GM21423 (cell line): Measurements from ENCODE around the gene ARHGAP15.

Source experiments
- ATAC-seq: cut with Tn5 transposase; IDR thresholded peaks from one replicate; pipeline ENCODE4 v1.9.1; 2021; ENCODE audit warnings: mild to moderate bottlenecking, moderate library complexity; ENCODE audit not compliant: unreplicated experiment

Gene ARHGAP15

DNA sequence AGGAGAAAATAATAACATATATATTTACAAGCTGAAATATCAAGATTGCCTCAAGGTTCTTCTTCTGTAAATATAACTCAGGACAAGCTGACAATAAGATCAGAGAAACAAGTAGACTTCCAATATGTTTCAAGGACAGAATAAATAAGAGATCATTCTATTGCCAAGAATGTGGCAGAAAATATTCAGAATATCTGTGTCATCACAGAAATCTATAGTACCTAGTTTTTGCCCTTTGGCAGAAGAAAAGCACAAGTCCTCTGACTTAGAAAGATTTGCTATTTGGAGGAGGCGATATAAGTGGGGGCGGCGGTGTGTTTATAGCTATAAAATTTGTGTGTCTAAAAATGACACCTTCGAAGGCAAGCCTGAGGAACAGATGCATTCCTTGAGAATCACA lies 34.3 kb downstream of the ARHGAP15 start:
- ATAC-seq: no peak

DNA sequence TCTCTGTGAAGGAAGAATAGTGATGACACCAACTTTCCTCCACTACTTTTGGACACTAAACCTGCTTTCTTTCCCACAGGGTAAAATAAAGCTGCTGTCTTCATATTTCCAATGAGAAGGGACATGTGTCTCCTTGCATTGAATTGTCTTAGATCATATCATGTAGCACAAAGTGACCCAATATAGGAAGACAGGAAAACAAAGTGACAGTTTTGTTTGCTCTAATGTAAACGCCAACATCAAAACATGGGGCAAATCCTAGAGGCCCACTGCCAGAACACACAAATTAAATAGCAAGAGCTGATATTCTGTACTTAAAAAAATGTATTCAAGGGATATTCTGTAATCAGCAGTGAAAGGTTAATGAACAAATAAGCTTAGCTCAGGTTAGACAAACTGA lies 36.1 kb downstream of the ARHGAP15 start:
- no peak for ATAC-seq

DNA sequence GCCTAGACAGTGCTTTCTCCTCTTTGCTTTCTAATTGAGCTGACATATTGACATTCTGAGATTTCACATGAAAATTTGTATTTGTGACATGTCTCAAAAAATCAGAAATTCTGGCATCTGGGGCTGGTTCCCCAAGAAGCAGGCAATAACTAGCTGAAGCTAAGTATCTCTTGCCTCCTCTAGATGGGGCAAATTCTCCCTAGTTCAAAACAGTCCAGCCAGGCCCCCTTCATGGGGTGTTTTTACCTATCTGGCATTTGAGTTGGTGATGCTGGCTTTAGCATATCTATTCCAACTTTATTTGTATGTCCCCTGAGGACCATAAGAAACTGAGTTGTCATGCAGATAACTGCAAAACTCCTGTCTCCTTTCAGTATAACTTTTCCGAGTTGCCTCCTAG lies 39.9 kb downstream of the ARHGAP15 start:
- no peak for ATAC-seq

DNA sequence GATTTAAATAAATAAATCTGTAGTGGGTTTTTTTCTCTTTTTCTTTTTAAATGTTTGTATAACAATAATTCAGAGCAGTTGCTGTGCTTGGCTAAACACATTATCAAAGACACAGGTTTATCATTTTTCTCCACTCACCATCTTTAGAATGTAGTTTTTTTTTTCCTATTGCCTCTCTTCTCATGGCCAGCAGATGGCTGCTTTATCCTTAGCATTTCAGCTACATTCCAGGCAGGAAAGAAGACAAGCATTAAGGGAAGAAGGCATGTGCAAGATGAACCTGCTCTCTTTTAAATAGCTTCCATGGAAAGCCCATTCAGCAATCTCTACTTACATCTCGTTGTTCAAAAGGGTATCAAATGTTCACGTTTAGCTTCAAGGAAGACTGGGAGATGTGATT lies 42.6 kb downstream of the ARHGAP15 start:
- no peak for ATAC-seq

DNA sequence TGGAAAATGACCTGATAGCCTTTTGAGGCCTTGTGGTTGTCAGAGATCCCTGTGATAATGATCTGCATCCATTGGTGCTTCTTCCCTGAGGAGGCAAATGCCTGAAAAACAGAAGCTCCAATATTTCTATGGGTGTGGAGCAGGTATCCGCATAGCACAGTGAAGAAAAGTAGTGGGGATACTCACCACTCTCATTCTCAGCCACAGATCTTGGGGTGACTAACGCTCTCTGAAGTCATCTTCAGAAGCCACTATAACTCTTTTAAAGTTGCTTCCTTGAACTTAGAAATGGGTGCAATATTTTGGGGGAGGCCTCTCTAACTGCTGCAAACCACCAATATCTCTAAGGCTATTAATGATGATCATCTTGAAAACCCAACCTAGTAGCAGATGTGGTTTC lies 46.2 kb downstream of the ARHGAP15 start:
- ATAC-seq: no peak

DNA sequence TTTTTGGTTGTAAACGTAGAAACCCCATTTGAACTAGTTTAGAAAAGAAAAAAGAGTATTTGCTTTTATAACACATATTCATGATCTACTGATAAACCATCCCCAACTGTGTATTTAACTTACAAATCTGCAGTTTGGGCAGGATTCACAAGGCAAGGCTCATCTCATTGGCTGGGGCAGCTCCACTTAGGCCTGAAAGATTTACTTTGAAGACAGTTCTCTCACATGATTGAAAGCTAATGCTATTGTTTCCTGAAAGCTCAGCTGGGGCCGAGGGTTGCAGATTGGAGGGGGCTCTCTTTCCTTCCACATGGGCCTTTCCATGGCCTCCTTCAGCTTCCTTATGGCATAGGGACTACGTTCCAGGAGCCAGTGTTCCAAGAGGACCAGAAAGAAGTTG lies 47.4 kb downstream of the ARHGAP15 start:
- peak; percentile 26 for ATAC-seq

DNA sequence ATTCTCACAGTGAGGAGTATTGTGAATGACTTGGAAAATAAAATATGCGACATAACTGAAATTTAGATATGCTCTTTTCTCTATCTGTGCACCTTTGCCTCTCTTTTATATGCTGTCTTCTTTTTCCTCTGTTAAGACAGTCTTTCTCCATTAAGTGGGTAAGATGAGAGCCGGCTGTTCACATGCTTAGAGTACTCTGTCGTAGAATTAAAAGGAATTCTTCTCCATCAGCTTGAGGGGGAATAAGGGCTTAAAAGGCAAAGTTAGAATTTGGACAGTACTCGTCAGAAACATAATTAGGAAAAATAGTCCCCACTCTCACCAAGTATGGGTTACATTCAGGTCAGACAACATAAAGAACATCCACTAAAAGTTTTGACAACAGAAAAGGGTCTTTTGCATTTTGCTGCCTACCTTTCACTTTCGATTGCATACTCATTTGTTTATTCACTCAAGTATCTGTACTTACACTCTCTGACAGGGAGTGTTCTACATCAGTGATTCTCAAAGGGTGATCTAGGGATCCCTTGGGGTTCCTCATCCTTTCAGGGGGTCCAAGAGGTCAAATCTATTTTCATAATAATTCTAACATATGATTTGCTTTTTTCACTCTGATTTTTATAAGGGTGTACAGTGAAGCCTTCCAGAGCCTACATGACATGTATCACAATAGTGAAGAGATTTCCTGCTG lies 48.0 kb downstream of the ARHGAP15 start:
- peak; percentile 98 for ATAC-seq

DNA sequence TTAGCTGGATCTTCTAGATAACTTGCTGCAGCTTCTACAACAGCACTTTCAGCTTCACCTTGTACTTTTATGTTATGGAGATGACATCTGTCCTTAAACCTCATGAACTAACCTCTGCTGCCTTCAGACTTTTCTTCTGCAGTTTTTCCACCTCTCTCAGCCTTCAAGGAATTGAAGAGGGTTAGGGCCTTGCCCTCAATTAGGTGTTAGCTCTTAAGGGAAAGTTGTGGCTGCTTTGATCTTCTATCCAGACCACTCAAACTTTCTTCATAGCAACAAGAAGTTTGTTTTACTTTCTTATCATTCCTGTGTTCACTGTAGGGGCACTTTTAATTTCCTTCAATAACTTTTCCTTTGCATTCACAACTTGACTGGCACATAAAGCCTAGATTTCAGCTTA lies 52.3 kb downstream of the ARHGAP15 start:
- no peak for ATAC-seq

DNA sequence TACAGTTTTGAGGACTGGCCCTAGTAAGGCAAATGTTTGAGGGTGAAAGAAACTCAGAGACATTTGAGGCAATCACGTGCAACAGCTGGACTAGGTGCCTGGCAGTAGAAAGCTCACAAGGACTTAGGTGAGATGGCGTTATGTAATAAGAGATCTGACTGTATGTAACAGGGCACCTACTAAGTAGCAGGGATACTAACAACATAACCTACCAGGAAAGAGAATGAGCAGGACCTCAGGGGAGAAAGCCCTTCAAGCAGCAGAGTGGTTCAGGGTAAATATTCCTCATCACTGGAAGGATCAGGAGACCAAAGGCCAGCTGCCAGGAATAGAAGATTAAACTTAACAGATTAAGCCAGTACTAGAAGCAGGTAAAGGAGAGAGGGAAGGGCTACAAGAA lies 53.4 kb downstream of the ARHGAP15 start:
- no peak for ATAC-seq

DNA sequence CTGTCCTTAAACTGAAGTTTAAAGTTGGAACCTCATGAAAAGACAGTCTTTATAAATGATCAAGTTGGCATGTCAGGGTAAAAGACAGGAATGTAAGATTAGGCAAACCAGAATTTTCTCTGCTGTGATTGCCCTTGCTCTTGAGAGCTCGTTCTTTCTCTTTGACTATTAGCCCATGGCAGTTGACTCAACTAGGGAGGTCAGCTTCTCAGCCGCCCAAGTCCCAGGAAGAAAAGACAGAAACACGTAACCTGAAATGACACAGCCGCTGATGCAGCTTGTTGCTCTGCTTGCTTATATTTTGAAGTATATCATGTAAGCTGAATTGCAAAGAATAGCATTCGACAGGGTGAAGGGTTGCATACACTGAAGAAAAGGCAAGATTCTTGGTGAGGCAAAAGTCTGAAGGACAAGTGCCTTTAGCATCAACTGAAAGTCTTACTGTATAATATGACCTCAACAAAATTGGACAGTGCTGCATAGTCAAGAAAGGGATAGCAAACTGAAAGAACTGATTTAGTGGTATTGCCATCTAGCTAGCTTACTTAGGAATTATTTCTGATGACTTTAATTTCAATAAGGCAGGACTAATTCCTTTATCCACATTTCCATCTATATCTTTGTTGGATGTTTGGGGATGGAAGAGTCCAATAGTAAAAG lies 54.7 kb downstream of the ARHGAP15 start:
- no peak for ATAC-seq

DNA sequence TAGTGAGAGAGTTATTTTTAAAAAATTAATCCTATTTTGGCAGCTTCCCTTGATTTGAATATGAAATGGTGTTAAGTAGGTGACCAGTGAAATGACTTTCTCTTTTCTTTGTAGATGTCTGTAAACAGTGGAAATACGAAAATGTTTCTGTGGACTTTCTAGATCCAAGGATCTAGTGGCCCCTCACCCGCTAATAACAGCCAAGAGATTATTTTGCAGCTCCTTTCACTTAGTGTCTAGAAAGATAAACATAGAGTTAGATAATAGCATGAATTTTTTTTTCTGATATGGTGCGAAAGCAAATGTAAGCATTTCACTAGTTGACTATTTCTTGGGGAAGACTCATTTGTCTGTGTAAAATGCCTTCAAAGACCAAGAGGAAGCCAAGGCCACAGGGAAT lies 57.7 kb downstream of the ARHGAP15 start:
- no peak for ATAC-seq

DNA sequence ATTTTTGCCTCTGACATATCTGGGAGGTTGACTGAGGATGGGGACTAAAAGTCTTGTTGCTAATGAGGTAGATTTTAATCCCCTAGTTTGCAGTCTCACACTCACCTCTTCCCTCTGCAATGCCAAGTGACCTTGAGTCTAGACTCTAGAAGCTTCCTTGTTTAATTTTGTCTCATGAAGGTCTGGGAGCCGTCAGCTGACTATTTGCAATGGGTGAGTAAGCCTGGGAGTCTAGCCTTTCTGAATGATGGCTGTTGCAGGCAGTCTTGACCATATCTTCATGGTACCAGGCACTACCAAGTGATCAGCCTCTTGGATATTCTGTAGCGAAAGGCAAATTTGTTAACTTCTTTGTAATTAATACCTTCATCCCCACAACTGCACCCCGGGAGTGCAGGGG lies 61.2 kb downstream of the ARHGAP15 start:
- ATAC-seq: no peak

DNA sequence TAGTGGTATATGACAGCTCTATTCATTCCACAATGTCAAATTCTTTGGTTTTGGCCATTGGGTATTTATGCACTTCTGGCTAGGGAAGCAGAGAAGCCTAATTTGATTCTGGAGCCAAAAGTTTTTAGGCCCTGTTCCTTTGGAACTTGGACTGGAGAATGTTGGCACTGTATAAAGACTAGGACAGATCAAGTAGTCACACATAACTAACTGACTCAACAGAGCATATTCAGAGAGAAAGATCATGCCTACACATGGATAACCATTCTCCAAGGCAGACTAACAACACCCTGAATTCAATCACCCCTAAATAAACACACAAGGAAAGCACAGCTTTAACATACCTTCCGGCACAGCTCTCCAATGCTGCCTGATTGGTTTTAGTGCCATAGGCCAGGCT lies 62.9 kb downstream of the ARHGAP15 start:
- no peak for ATAC-seq

DNA sequence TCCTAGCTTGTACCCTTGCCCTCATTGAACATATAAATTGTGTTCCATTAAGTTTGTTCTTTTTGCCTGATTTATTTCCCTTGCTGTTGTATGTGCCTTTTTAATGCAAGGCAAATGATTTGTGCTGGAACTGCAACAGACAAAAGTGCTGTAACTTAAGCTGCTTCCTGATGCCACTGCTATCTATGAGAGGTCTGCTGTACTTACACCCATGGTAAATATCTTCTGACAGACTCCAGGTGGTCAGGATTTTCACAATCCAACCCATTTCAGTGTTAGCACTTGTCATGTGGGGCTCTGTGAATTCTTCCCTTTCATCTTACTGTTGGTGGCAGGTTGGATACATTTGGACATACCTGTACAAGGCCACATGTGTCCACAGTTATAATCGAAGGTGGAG lies 63.5 kb downstream of the ARHGAP15 start:
- no peak for ATAC-seq

DNA sequence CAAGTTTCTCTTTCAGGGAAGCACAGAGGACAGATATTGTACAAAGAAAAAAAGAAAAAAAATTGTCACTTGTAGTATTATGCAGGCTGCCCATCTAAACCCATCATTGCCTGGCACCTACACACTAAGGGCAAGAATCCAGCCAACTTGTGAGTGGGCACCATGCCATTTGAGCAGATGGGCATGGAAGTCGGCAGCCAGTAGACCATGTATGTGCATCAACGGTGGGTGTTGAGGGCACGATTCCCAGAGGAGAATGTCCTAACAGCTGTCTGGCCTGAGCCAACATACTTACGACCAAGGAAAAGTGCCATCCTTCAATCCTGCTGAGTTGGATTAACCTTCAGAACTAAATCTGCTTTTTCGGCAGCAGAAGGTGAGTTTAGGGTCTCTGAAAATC lies 63.9 kb downstream of the ARHGAP15 start:
- no peak for ATAC-seq

DNA sequence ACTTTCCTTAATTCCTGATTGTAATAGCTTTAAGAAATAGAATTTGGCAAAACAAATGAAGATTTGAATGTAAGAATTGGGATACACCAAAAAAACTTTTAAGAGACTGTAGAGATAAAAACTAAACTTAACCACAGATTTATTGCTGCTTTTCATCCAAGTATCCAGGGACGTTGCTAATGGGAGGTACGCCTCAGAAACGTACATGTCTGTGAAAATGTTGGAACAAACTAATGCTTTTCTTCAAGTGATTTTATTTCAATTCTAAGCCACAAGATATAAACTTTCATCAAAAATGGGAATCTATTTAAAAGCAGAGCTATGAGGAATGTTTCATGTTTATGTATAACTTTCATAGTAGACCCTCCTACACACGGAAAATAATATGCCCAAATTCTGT lies 66.3 kb downstream of the ARHGAP15 start:
- no peak for ATAC-seq

DNA sequence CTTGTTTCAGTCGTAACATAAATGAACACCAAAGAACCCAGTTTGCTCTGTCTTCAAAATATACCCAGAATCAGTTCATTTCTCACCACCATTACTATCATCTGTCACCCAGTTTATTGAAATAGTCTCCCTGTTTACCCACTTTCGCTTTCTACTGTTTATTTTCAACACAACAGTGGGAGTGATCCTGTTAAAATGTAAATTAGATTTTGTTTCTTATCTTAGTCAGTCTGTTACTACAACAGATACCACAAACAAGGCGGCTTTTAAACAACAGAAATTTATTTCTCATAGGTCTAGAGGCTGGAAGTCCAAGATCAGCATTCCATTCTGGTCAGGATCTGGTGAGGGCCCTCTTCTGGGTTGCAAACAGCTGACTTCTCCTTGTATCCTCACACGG lies 74.8 kb downstream of the ARHGAP15 start:
- no peak for ATAC-seq

DNA sequence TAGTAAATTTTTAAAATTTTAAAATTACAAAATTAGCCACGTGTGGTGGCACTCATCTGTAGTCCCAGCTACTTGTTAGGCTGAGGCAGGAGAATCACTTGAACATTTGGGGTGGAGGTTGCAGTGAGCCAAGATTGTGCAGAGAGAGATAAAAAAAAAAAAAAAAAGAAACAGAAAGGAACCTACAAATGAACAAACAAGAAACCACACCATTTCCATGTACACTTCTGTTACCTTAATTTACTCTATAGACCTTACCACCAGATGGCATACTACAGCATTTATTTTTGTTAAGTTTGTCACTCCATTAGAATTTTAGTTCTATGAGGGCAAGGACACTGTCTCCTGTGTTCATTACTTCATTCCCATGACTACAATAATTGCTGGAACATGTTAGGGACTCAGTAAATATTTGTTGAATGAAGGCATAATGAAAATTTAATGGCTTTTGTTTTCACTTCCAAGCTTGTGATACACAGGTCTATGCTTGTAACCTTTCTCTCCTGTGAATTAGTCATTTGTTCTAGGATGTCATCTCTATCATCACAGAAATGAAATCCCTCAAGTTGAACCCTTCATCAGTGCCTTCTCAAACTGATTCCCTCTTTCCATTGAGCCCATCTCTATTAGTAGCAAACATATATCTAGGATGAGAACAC lies 76.0 kb downstream of the ARHGAP15 start:
- ATAC-seq: peak; percentile 67

DNA sequence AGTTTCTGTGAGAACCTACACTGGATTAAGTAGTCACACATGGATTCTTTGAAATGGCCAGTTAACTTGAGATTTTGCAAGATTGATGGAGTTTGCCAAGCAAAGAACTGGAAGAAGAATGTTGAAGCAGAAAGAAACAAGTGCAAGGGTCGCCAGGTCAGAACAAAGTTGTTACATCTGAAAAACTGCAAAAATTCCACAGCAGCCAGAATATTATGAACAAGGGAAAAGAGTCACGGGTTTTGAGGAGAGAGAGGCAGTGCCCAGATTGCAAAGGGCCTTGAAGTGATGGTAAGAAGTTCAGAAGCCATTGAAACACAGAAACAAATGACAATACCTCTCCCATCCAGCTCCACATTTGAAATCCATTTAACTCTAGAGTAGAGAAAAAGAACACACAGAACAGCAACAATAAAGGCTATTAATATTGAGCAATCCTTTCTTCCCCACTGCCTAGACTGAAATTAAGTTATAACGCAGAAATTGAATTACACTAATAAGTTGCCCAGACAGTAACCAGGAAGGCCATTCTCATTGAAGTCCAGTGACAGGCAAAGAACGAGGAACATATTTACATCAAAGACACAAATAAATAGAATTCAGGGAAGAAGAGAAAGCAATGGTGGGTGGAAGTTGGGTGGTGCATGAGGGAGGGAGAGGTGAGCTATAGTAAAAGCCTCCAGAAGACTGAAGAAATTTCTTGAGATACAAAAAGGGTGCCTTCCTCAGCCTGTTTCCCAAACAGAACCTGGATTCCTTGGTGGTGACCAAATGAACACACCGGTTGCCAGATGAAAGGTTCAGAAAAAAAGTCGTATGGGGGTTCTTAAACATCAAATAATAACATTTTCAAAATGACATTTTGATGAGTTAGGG lies 80.6 kb downstream of the ARHGAP15 start:
- no peak for ATAC-seq

DNA sequence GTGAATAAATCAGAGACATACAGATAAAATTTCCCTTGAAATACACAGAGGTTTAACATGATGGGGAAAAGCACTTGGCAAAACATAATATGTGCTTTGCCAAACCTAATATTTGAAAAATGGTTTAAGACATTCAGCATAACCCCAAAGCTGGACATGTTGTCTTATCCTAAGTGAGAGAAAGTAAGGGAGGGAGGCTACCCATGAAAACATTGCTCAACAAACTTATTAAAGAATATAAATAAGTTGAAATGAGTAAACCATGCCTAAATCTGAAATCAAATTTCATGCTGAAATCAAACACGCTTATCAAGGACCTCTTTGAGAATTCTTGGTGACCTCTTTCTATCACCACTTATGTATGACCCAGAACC lies 81.2 kb downstream of the ARHGAP15 start:
- no peak for ATAC-seq

DNA sequence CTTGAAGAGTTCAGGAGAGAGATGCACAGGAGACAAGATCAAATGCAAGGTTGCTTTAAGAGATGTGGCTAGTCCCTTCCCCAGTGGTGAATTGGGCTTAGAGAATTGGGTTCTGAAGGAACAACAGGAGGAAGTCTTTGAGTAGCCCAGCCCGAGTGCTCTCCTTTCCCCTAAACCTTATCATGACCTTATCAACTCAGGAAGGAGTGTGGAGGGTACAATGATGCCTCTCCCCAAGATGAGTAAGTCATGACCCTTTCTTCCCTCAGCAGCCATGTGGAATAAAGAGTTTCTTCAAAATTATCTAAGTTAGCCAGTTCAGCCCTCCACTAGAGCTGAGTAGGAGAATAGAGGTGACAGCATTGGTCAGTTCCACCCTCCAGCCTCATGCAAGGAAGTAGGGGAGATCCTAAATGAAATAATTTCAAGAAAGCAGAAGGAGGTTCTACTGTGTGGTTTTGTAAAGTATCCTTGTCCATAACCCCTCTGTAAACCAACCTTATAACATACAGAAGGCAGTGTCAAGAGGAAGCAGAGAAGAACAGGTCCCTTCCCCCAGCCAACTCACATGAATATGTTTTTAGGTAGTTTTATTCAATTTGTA lies 88.4 kb downstream of the ARHGAP15 start:
- ATAC-seq: no peak
